ENCODE measurements around the gene PTCD2.

- TF ChIP-seq PATZ1 (CRISPR knock-in tag; IDR thresholded peaks at IDR 0.05; ENCODE audit: borderline replicate concordance): no peak
- no peak for TF ChIP-seq OSR1 (CRISPR knock-in tag; IDR thresholded peaks at IDR 0.05)
- TF ChIP-seq POU6F1 (CRISPR knock-in tag; IDR thresholded peaks at IDR 0.05; ENCODE audit: borderline replicate concordance, low read depth): no peak
- TF ChIP-seq CSDC2 (CRISPR knock-in tag; IDR thresholded peaks at IDR 0.05): no peak
- TF ChIP-seq ZFP3 (CRISPR knock-in tag; IDR thresholded peaks at IDR 0.05): no peak
- no peak for TF ChIP-seq CREB5 (CRISPR knock-in tag; IDR thresholded peaks at IDR 0.05; ENCODE audit: low read depth)
- TF ChIP-seq ZNF70 (CRISPR knock-in tag; IDR thresholded peaks at IDR 0.05): no peak
- TF ChIP-seq ISL1 (CRISPR knock-in tag; IDR thresholded peaks at IDR 0.05): no peak
- no peak for TF ChIP-seq ARNTL (CRISPR knock-in tag; IDR thresholded peaks at IDR 0.05; ENCODE audit: borderline replicate concordance, low read depth)
- no peak for TF ChIP-seq PPARA (CRISPR knock-in tag; IDR thresholded peaks at IDR 0.05; ENCODE audit: borderline replicate concordance)
- TF ChIP-seq TCF4 (CRISPR knock-in tag; IDR thresholded peaks at IDR 0.05; ENCODE audit: borderline replicate concordance): no peak
- TF ChIP-seq TSHZ2 (CRISPR knock-in tag; IDR thresholded peaks at IDR 0.05): no peak
- TF ChIP-seq RARB (CRISPR knock-in tag; IDR thresholded peaks at IDR 0.05): no peak
- TF ChIP-seq ZFP30 (CRISPR knock-in tag; IDR thresholded peaks at IDR 0.05): no peak
Measured at GRCh38 chr5:72351376-72351775, 31.2 kb downstream of the PTCD2 start.
